Activated CD4-positive, alpha-beta T cell treated with anti-CD3 and anti-CD28 coated beads, Interleukin-2, amount 10 ng/mL, durations not matched to agents 24 days and 14 days (primary cell): ENCODE results near the gene ARHGDIB. TPM values are rescaled to one million over a fixed set of nuclear protein-coding genes. Genes with fewer than 3 reads are reported as not detected.
A peak's percentile ranks its signal among the peaks of the same experiment; 100 is the strongest.

Experiments
- DNase-seq: peaks from one replicate; pipeline ENCODE4 v3.0.0; 2022
- H3K27ac Mint-ChIP-seq: one replicate; pipeline ENCODE4 v1.8.0; 2022; ENCODE audit warnings: mild to moderate bottlenecking, mixed read lengths
- H3K27me3 Mint-ChIP-seq: one replicate; pipeline ENCODE4 v1.8.0; 2022; ENCODE audit warnings: mixed read lengths
- H3K36me3 Mint-ChIP-seq: one replicate; pipeline ENCODE4 v1.8.0; 2022; ENCODE audit warnings: low read depth, mild to moderate bottlenecking, mixed read lengths
- H3K4me1 Mint-ChIP-seq: one replicate; pipeline ENCODE4 v1.8.0; 2021; ENCODE audit warnings: mixed read lengths
- H3K4me3 Mint-ChIP-seq: one replicate; pipeline ENCODE4 v1.8.0; 2022; ENCODE audit warnings: mild to moderate bottlenecking, moderate library complexity, mixed read lengths
- H3K9me3 Mint-ChIP-seq: one replicate; pipeline ENCODE4 v1.8.0; 2021; ENCODE audit warnings: mixed read lengths
- intact Hi-C: fragments of 100-400 bp; cut with micrococcal nuclease; formaldehyde crosslinking; loops from one replicate; pipeline ENCODE4 v1.15.1; 2023
- total RNA-seq: library from RNA; stranded (reverse); gene quantifications from 2 replicates; pipeline ENCODE4 v1.2.3, GENCODE V29; 2022

ARHGDIB gene
- total RNA-seq, 1 donor from 2014 or later: 452 TPM

DNA sequence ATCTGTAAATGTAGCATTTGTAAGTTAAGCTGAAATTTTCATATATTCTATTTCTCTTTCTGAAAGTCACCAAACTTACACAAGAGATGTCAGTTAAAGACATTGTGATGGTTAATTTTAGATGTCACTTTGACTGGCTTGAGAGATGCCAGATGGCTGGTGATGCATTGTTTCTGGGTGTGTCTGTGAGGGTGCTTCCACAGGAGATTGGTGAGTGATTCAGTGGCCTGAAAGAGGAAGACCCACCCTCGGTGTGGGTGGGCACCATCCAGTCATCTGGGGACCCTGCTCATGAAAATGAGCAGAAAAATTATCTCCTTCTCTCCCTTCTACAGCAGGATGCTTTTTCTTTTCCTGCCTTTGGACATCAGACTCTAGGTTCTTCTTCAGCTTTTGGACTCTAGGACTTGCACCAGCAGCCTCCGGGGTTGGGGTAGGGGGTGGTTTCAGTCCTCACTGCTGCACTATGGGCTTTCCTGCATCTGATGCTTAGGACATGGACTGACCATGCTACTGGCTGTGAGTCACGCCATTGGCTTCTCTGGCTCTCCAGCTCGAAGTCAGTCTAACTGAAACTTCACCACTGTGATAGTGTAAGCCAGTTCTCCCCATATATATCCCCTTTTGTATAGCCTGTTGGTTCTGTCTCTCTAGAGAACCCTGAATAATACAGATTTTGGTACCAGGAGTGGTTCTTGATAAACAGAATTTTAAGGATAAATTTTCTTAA is 32.3 kb upstream of the ARHGDIB start:
- Mint-ChIP-seq H3K36me3 (peaks cover 1% of the 10 kb centered on the region), H3K4me1 (peaks cover 24% of the 10 kb centered on the region), H3K27me3 (peaks cover 17% of the 10 kb centered on the region), H3K9me3 (peaks cover 6% of the 10 kb centered on the region), H3K4me3 (no peak overlapping the region), H3K27ac (no peak overlapping the region)
- no peak for DNase-seq
- intact Hi-C loops: loop anchor here (2.0 kb wide), 1 partner anchor 53 kb away; no protein-coding TSS in a partner anchor

- peaks cover 24% of the 10 kb centered on the region for H3K4me1 Mint-ChIP-seq
- H3K27ac Mint-ChIP-seq: no peak overlapping the region
- peaks cover 6% of the 10 kb centered on the region for H3K9me3 Mint-ChIP-seq
- H3K27me3 Mint-ChIP-seq: peaks cover 13% of the 10 kb centered on the region
- no peak overlapping the region for H3K4me3 Mint-ChIP-seq
- intact Hi-C loops: no loop called here
- no peak for DNase-seq
- peaks cover 1% of the 10 kb centered on the region for H3K36me3 Mint-ChIP-seq
Measured at GRCh38 chr12:14993117-14993516, 31.7 kb upstream of the ARHGDIB start.

DNA sequence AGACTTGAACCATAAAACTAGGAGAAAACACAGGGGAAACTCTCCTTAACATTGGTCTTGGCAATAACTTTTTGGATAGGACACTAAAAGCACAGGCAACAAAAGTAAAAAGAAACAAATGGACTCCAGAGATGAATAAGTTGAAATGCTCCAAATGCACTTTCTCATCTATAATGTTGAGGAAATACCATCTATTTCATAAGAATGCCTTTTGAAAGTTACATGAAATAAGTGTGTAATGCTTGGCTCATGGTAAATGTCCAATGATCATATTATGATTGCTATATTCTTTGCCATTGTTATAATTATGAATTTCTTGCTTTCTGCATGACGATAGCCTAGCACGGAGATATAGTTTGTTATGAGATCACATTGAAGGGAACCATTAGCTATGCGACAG is 31.3 kb upstream of the ARHGDIB start:
- Mint-ChIP-seq H3K27me3 (peaks cover 10% of the 10 kb centered on the region), H3K4me3 (no peak overlapping the region), H3K27ac (no peak overlapping the region), H3K9me3 (peaks cover 6% of the 10 kb centered on the region), H3K4me1 (peaks cover 24% of the 10 kb centered on the region), H3K36me3 (peaks cover 1% of the 10 kb centered on the region)
- intact Hi-C loops: no loop called here
- DNase-seq: no peak

- intact Hi-C loops: no loop called here
- DNase-seq: no peak
- no peak overlapping the region for H3K27ac Mint-ChIP-seq
- peaks cover 1% of the 10 kb centered on the region for H3K36me3 Mint-ChIP-seq
- peaks cover 6% of the 10 kb centered on the region for H3K9me3 Mint-ChIP-seq
- H3K27me3 Mint-ChIP-seq: peaks cover 3% of the 10 kb centered on the region
- peaks cover 24% of the 10 kb centered on the region for H3K4me1 Mint-ChIP-seq
- H3K4me3 Mint-ChIP-seq: no peak overlapping the region
Measured at GRCh38 chr12:14991069-14991468, 29.7 kb upstream of the ARHGDIB start.

- peaks cover 3% of the 10 kb centered on the region for H3K27me3 Mint-ChIP-seq
Measured at GRCh38 chr12:14989790-14990189, 28.4 kb upstream of the ARHGDIB start.

GRCh38 chr12:14988035-14988434 is 26.6 kb upstream of the ARHGDIB start:
- no peak overlapping the region for H3K27ac Mint-ChIP-seq
- H3K9me3 Mint-ChIP-seq: peaks cover 6% of the 10 kb centered on the region
- peaks cover 1% of the 10 kb centered on the region for H3K36me3 Mint-ChIP-seq
- H3K4me1 Mint-ChIP-seq: peaks cover 13% of the 10 kb centered on the region
- intact Hi-C loops: no loop called here
- H3K4me3 Mint-ChIP-seq: no peak overlapping the region
- peaks cover 3% of the 10 kb centered on the region for H3K27me3 Mint-ChIP-seq
- DNase-seq: no peak

More at GRCh38 chr12:14989790-14990189, 28.4 kb upstream of the ARHGDIB start:
- no peak for DNase-seq
- no peak overlapping the region for H3K27ac Mint-ChIP-seq
- intact Hi-C loops: no loop called here
- H3K4me1 Mint-ChIP-seq: peaks cover 14% of the 10 kb centered on the region
- peaks cover 1% of the 10 kb centered on the region for H3K36me3 Mint-ChIP-seq
- H3K4me3 Mint-ChIP-seq: no peak overlapping the region
- H3K9me3 Mint-ChIP-seq: peaks cover 6% of the 10 kb centered on the region

- peaks cover 20% of the 10 kb centered on the region for H3K4me1 Mint-ChIP-seq
- H3K36me3 Mint-ChIP-seq: peaks cover 1% of the 10 kb centered on the region
- no peak overlapping the region for H3K4me3 Mint-ChIP-seq
- H3K27me3 Mint-ChIP-seq: peaks cover 3% of the 10 kb centered on the region
- no peak overlapping the region for H3K27ac Mint-ChIP-seq
- intact Hi-C loops: no loop called here
- DNase-seq: no peak
- peaks cover 4% of the 10 kb centered on the region for H3K9me3 Mint-ChIP-seq
Measured at GRCh38 chr12:14986449-14986848, 25.0 kb upstream of the ARHGDIB start.

DNA sequence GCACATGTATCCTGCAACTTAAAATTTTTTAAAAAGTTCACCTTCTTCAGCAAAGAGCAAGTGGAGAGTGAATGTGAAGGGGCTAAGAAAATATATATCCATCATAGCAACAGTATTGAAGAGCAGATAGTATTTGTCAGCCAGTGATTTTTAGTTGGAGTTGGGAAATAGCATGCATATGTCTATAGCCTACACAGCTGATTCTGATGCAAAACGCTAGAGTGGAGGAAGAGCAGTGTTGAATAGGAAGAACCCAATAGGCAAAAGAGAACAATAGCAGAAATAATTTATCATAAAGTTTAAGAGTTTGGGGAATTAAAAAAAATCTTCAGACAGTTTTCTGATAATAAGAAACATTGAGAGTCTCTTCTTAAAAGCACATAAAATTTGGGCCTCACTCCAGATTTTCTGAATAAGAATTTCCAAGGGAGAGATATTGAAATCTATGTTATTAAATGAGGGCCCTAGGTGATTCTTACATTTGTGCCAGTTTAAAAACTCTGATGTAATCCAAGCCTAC is 23.4 kb upstream of the ARHGDIB start:
- H3K27ac Mint-ChIP-seq: no peak overlapping the region
- intact Hi-C loops: no loop called here
- H3K36me3 Mint-ChIP-seq: peaks cover 1% of the 10 kb centered on the region
- H3K4me3 Mint-ChIP-seq: no peak overlapping the region
- DNase-seq: no peak
- H3K27me3 Mint-ChIP-seq: peaks cover 3% of the 10 kb centered on the region
- no peaks in the 10 kb centered on the region for H3K9me3 Mint-ChIP-seq
- H3K4me1 Mint-ChIP-seq: peaks cover 32% of the 10 kb centered on the region

DNA sequence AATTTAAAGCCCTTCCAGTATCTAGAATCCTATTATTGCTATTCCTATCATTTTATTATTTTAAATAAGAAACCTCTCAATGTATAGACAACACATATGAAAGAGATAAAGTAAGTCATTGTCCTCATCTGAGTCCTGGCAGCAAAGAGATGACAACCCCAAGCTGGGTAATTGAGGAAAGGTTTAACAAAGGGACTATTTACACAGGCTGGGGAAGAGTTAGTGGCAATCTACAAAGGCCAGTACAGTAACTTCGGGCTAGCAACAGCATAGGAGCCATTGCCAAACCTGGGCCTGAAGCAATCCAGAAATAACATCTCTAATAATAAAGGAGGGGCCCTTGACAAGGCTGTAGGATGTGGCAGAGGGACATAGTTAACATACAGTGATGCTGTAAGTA is 22.6 kb upstream of the ARHGDIB start:
- Mint-ChIP-seq H3K4me1 (peaks cover 34% of the 10 kb centered on the region), H3K27ac (no peak overlapping the region), H3K4me3 (no peak overlapping the region), H3K9me3 (no peaks in the 10 kb centered on the region), H3K27me3 (peaks cover 3% of the 10 kb centered on the region), H3K36me3 (no peaks in the 10 kb centered on the region)
- intact Hi-C loops: no loop called here
- DNase-seq: peak; percentile 14

- Mint-ChIP-seq H3K27ac (peak overlapping the region; percentile 23), H3K27me3 (no peaks in the 10 kb centered on the region), H3K36me3 (no peaks in the 10 kb centered on the region), H3K4me3 (peak overlapping the region; percentile 30), H3K9me3 (no peaks in the 10 kb centered on the region), H3K4me1 (peaks cover 42% of the 10 kb centered on the region)
- intact Hi-C loops: no loop called here
- DNase-seq: peak; percentile 67
Measured at GRCh38 chr12:14982991-14983390, 21.6 kb upstream of the ARHGDIB start.

DNA sequence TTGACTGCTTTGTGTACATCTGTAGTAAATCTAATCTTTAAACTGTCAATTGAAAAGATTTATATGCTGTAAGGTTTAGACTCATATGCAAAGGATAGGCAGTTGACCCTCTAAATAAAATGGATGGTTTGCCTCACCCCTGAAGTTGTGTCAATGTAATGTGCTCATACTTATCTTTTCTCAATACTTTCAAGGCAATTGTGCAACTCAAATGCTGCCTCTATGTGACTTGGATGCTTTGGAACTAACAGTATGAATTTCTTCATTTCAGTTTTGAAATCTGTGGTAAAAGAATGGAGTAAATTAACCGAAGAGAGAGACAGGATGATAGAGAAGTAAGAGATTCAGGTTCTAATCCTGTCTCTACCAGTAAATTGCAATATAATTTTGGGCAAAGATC is 21.2 kb upstream of the ARHGDIB start:
- no peak for DNase-seq
- H3K27ac Mint-ChIP-seq: peak overlapping the region; percentile 23
- intact Hi-C loops: no loop called here
- no peaks in the 10 kb centered on the region for H3K36me3 Mint-ChIP-seq
- no peaks in the 10 kb centered on the region for H3K9me3 Mint-ChIP-seq
- peak overlapping the region; percentile 30 for H3K4me3 Mint-ChIP-seq
- peaks cover 46% of the 10 kb centered on the region for H3K4me1 Mint-ChIP-seq
- no peaks in the 10 kb centered on the region for H3K27me3 Mint-ChIP-seq

DNA sequence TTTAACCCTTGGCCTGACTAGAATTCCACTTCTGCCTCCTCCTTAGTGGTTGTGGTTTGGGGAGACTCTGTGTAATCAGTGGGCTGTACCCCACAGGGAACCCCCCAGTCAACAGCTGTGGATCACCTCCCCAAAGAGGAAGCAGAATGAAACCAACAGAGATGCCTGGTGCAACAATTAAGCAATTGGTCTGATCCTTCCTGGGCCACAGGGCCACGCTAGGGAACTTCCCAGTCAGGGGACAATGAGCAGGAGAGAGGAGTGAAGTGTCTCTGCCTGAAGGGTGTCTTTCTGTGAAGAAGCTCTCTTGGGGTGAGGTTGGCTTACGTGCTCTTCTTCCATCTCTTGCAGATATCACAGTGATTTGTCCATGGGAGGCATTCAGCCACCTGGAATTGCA is 19.6 kb upstream of the ARHGDIB start:
- no peaks in the 10 kb centered on the region for H3K27me3 Mint-ChIP-seq
- DNase-seq: peak; percentile 59
- no peaks in the 10 kb centered on the region for H3K9me3 Mint-ChIP-seq
- peaks cover 46% of the 10 kb centered on the region for H3K4me1 Mint-ChIP-seq
- H3K4me3 Mint-ChIP-seq: no peak overlapping the region
- intact Hi-C loops: no loop called here
- no peak overlapping the region for H3K27ac Mint-ChIP-seq
- H3K36me3 Mint-ChIP-seq: no peaks in the 10 kb centered on the region

- Mint-ChIP-seq H3K4me3 (no peak overlapping the region), H3K4me1 (peaks cover 43% of the 10 kb centered on the region)
- intact Hi-C loops: no loop called here
Measured at GRCh38 chr12:14979468-14979867, 18.1 kb upstream of the ARHGDIB start.

GRCh38 chr12:14976658-14977057 is 15.3 kb upstream of the ARHGDIB start:
- H3K36me3 Mint-ChIP-seq: no peaks in the 10 kb centered on the region
- DNase-seq: no peak
- H3K4me3 Mint-ChIP-seq: no peak overlapping the region
- H3K27me3 Mint-ChIP-seq: no peaks in the 10 kb centered on the region
- H3K27ac Mint-ChIP-seq: no peak overlapping the region
- peaks cover 39% of the 10 kb centered on the region for H3K4me1 Mint-ChIP-seq
- intact Hi-C loops: no loop called here
- H3K9me3 Mint-ChIP-seq: no peaks in the 10 kb centered on the region

More at GRCh38 chr12:14979468-14979867, 18.1 kb upstream of the ARHGDIB start:
- no peak for DNase-seq
- no peak overlapping the region for H3K27ac Mint-ChIP-seq
- no peaks in the 10 kb centered on the region for H3K9me3 Mint-ChIP-seq
- H3K36me3 Mint-ChIP-seq: no peaks in the 10 kb centered on the region
- no peaks in the 10 kb centered on the region for H3K27me3 Mint-ChIP-seq
